ENCODE data around the gene PRSS33.

The PRSS33 gene

GRCh38 chr16:2790631-2791030, 3.3 kb upstream of the PRSS33 start:
- Mint-ChIP-seq H3K27me3 (ENCODE audit: low read depth, poor library complexity) (peaks cover 69% of the 10 kb centered on the region), H3K9me3 (no peaks in the 10 kb centered on the region), H3K27ac (no peak overlapping the region), H3K4me1 (peaks cover 27% of the 10 kb centered on the region), H3K36me3 (ENCODE audit: low read depth) (no peaks in the 10 kb centered on the region), H3K4me3 (no peak overlapping the region)
- DNase-seq, result no peak
- TF ChIP-seq, protein P1, sequence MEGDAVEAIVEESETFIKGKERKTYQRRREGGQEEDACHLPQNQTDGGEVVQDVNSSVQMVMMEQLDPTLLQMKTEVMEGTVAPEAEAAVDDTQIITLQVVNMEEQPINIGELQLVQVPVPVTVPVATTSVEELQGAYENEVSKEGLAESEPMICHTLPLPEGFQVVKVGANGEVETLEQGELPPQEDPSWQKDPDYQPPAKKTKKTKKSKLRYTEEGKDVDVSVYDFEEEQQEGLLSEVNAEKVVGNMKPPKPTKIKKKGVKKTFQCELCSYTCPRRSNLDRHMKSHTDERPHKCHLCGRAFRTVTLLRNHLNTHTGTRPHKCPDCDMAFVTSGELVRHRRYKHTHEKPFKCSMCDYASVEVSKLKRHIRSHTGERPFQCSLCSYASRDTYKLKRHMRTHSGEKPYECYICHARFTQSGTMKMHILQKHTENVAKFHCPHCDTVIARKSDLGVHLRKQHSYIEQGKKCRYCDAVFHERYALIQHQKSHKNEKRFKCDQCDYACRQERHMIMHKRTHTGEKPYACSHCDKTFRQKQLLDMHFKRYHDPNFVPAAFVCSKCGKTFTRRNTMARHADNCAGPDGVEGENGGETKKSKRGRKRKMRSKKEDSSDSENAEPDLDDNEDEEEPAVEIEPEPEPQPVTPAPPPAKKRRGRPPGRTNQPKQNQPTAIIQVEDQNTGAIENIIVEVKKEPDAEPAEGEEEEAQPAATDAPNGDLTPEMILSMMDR (IDR thresholded peaks at IDR 0.05), result no peak

DNA sequence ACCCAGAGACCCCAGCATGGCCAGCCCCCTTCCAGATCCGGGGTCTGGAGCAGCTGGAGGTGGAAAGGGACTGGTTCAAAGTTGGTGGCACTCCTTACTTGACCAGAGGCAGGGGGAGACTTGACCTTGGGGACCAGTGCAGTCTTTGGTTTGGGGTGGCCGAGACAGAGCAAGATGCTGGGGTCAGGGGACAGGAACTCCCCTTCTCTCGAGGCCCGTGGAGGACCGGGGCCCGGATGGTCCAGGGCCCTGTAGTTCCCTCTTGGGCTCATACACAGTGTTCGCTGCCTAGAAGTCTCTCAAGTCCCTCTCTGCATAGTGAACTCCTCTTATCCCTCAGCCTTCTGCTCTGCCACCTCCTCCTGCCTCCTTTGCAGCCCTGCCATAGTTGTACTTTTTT, 601 bp upstream of the PRSS33 start:
- Mint-ChIP-seq H3K27ac (no peak overlapping the region), H3K36me3 (ENCODE audit: low read depth) (no peaks in the 10 kb centered on the region), H3K9me3 (no peaks in the 10 kb centered on the region), H3K4me3 (no peak overlapping the region), H3K27me3 (ENCODE audit: low read depth, poor library complexity) (peaks cover 62% of the 10 kb centered on the region), H3K4me1 (peaks cover 19% of the 10 kb centered on the region)
- TF ChIP-seq, protein P1 (IDR thresholded peaks at IDR 0.05), result no peak
- DNase-seq, result no peak

GRCh38 chr16:2786826-2787151, 571 bp downstream of the PRSS33 start:
- Mint-ChIP-seq H3K27ac (no peak overlapping the region), H3K9me3 (no peaks in the 10 kb centered on the region), H3K36me3 (ENCODE audit: low read depth) (no peaks in the 10 kb centered on the region), H3K4me3 (no peak overlapping the region), H3K4me1 (peaks cover 19% of the 10 kb centered on the region), H3K27me3 (ENCODE audit: low read depth, poor library complexity) (peaks cover 50% of the 10 kb centered on the region)
- DNase-seq, result no peak
- TF ChIP-seq, protein P1 (IDR thresholded peaks at IDR 0.05), result no peak

GRCh38 chr16:2786061-2786825, 1.1 kb downstream of the PRSS33 start:
- Mint-ChIP-seq H3K27me3 (ENCODE audit: low read depth, poor library complexity) (peaks cover 45% of the 10 kb centered on the region), H3K9me3 (no peaks in the 10 kb centered on the region), H3K4me3 (no peak overlapping the region), H3K4me1 (peaks cover 19% of the 10 kb centered on the region), H3K27ac (no peak overlapping the region), H3K36me3 (ENCODE audit: low read depth) (no peaks in the 10 kb centered on the region)
- no peak for DNase-seq
- TF ChIP-seq, protein P1 (IDR thresholded peaks at IDR 0.05), result no peak

GRCh38 chr16:2785101-2785991, 2.0 kb downstream of the PRSS33 start:
- TF ChIP-seq, protein P1 (IDR thresholded peaks at IDR 0.05), result no peak
- no peaks in the 10 kb centered on the region for H3K9me3 Mint-ChIP-seq
- H3K27ac Mint-ChIP-seq, result no peak overlapping the region
- H3K36me3 Mint-ChIP-seq (ENCODE audit: low read depth), result no peaks in the 10 kb centered on the region
- peaks cover 37% of the 10 kb centered on the region for H3K27me3 Mint-ChIP-seq (ENCODE audit: low read depth, poor library complexity)
- H3K4me3 Mint-ChIP-seq, result no peak overlapping the region
- DNase-seq, result no peak
- peaks cover 22% of the 10 kb centered on the region for H3K4me1 Mint-ChIP-seq
